SK-N-MC (cell line): ENCODE measurements around the gene SPECC1.

Experiments
- DNase-seq: peaks from one replicate; pipeline ENCODE4 v3.0.0-alpha.2; 2011; ENCODE audit warnings: low read depth, low spot score
- H3K27ac ChIP-seq: fragments of 200-600 bp; sonication (generic); 2 replicates; pipeline ENCODE4 v1.5.1; 2016; ENCODE audit warnings: mixed run types
- H3K36me3 ChIP-seq: fragments of 200-600 bp; sonication (generic); 2 replicates; pipeline ENCODE4 v1.6.1; 2017; ENCODE audit warnings: antibody characterized with exemption, low read length, mixed read lengths; ENCODE audit not compliant: insufficient read depth
- H3K4me3 ChIP-seq: fragments of 200-600 bp; sonication (generic); 2 replicates; pipeline ENCODE4 v1.5.1; 2016
- H3K9ac ChIP-seq: fragments of 200-600 bp; sonication (generic); 2 replicates; pipeline ENCODE4 v1.8.0; 2017; ENCODE audit warnings: mixed run types, mixed read lengths; ENCODE audit not compliant: insufficient read length
- H3K9me3 ChIP-seq: fragments of 200-600 bp; sonication (generic); 2 replicates; pipeline ENCODE4 v1.6.1; 2017; ENCODE audit warnings: low read depth, mild to moderate bottlenecking, antibody characterized with exemption, low read length, moderate library complexity, mixed read lengths
- EZH2 ChIP-seq: fragments of 200-600 bp; sonication (generic); IDR thresholded peaks from one replicate; pipeline ENCODE4 v1.6.1; 2017; ENCODE audit warnings: antibody characterized with exemption
- FOXP2 ChIP-seq: optimal IDR thresholded peaks from 2 replicates; pipeline ENCODE3; 2011; ENCODE audit warnings: mild to moderate bottlenecking, moderate library complexity; ENCODE audit not compliant: insufficient read depth; ENCODE audit errors: extremely low read length, control extremely low read depth
- POLR2AphosphoS5 ChIP-seq: IDR thresholded peaks from 2 replicates; pipeline ENCODE4 v1.6.1; 2012; ENCODE audit warnings: mild to moderate bottlenecking, low read depth, low read length, borderline replicate concordance

SPECC1 gene

DNA sequence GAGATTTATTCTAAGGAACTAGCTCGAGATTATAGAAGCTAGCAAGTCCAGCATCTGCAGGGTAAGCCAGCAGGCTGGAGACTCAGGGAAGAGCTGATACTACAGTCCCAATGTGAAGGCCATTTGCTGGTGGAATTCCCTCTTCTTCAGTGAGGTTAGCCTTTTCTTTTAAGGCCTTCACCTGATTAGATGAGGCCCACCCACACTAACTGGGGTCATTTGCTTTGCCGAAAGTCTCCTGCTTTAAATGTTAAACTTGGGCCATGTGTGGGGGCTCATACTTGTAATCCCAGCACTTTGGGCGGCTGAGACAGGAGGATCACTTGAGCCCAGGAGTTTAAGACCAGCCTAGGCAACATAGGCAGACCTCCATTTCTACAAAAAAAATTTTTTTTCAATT is 289.9 kb downstream of the SPECC1 start:
- no peak for TF ChIP-seq POLR2AphosphoS5
- no peak for TF ChIP-seq EZH2
- no peak for TF ChIP-seq FOXP2
- H3K36me3 ChIP-seq: no peaks in the 10 kb centered on the region
- no peak for DNase-seq

DNA sequence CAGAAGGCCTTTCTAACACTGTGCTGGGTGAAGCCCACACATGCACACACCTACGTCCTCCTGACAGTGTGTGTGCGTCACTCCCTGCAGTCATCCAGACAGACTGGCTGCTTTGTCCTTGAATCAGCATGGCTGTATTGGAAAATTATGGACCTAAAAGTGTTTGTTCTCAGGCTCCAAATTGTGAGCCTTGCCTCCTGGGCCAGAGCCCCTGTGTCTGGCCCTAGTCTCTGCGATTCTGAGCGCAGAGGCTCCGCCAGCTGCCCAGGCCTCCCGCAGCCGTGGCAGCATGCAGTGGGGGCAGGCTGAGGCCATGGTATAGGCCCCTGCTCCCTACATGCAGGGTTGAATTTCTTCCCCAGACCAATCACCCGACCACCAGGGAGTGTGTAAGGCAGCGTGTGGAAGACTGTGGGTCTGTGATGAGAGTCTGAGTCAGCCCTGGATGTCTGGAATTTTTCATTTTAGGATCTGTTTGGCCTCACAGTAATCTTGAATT is 291.3 kb downstream of the SPECC1 start:
- Histone ChIP-seq H3K4me3 (no peak overlapping the region), H3K36me3 (no peaks in the 10 kb centered on the region), H3K27ac (no peak overlapping the region), H3K9ac (no peak overlapping the region), H3K9me3 (no peaks in the 10 kb centered on the region)
- TF ChIP-seq FOXP2 (no peak), POLR2AphosphoS5 (no peak), EZH2 (no peak)
- no peak for DNase-seq

More for the DNA sequence above, 289.9 kb downstream of the SPECC1 start:
- H3K27ac ChIP-seq: no peak overlapping the region
- no peak overlapping the region for H3K4me3 ChIP-seq
- H3K9ac ChIP-seq: no peak overlapping the region
- no peaks in the 10 kb centered on the region for H3K9me3 ChIP-seq

DNA sequence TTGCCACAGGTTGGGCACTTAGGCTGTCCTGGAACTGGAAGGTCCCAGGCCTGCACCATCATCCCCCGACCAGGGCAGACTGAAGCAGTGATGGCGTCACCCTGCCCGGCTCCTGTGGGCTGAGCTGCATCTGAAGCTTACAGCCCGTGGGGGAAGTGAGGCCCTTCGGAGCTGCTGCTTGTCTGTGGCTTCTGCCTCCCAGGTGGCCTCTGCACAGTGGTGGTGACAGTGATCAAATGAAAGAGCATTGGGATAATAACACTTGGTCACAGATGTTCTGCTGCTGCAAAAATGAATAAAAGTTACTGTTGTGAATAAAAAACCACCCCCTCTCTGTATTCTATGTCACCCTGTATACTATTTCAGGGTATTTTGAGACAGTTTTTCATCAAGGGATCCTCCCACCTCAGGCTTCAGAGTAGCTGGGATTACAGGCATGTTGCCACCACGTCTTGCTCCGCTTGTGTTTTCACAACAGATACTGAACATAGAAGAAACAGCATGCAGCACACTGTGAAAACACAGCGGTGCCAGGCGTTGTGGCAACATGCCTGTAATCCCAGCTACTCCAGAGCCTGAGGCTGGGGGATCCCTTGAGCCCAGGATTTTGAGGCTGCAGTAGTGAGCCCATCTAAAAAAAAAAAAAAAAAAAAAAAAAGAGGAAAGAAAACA is 293.2 kb downstream of the SPECC1 start:
- no peak for DNase-seq
- TF ChIP-seq POLR2AphosphoS5: no peak
- no peak for TF ChIP-seq EZH2
- TF ChIP-seq FOXP2: no peak
- Histone ChIP-seq H3K4me3 (no peak overlapping the region), H3K9ac (no peak overlapping the region), H3K9me3 (0 out of 2 replicates have a peak, but pooled peaks cover 4% of the 10 kb centered on the region), H3K36me3 (no peaks in the 10 kb centered on the region), H3K27ac (no peak overlapping the region)

DNA sequence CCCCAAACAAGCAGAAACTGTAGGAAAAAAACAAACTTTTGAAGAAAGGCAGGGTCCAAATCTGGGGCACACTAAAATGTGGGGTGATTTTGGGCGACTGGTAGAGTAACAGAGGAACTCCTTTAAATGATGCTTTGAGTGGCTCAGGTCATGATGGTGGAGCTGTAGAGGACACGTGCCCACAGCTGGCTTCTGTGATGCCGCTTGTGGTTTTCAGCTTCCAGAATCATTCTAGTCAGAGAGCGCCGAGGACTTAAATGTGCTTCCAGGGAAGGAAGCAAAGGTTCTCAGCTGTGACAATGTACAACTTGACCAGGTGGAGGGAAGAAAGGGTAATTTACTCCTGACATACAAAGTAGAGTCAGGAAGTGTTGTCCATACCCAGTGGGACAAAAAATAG is 295.8 kb downstream of the SPECC1 start:
- Histone ChIP-seq H3K9ac (no peak overlapping the region), H3K27ac (no peak overlapping the region), H3K36me3 (no peaks in the 10 kb centered on the region), H3K4me3 (no peak overlapping the region), H3K9me3 (0 out of 2 replicates have a peak, but pooled peaks cover 4% of the 10 kb centered on the region)
- no peak for DNase-seq
- TF ChIP-seq POLR2AphosphoS5 (no peak), EZH2 (no peak), FOXP2 (no peak)

DNA sequence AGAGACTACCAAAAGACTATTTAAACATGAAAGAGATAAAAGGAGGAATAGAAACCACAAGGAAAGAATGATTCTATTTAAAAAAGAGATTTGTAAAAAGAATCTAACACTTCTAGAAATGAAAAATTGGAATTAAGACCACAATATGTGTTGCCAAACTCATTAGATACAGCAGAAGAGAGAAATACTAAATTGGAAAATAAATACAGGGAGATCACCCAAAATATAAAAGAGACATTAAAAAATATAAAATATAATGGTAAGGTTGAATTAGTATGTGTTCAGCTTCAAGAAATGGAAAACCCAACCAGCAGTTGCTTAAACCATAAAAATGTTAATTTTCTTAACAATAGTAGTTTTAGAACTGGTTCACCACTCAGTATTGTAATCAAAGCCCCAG is 297.8 kb downstream of the SPECC1 start:
- Histone ChIP-seq H3K9ac (no peak overlapping the region), H3K36me3 (no peaks in the 10 kb centered on the region), H3K27ac (no peak overlapping the region), H3K9me3 (0 out of 2 replicates have a peak, but pooled peaks cover 4% of the 10 kb centered on the region), H3K4me3 (no peak overlapping the region)
- DNase-seq: no peak
- TF ChIP-seq FOXP2 (no peak), POLR2AphosphoS5 (no peak), EZH2 (no peak)

DNA sequence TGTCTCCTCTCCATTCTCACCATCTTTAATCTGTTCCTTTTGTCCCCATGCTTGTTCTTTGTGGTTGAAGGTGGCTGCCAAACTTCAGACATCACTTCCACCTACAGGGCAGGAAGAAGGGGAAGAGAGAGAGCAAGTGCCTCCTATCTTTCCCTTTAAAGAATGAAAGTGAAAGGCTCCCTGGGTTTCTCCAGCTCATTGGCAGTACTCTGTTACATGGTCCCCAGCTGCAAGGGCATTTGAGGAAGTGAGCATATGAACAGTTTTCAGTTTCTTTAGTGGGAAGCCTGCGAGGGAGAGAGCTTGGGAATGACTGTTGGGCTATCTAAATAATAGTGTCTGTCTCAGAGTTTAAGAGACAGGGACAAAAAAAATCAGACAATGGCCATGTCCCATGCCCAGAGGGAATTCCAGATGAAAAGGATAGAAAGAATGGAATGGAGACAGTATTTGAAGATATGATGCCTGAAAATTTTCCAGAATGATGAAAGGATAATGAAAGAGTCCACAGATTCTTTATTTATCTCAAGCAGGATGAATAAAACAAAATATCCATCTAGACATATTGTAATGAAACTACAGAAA is 298.3 kb downstream of the SPECC1 start:
- no peak for TF ChIP-seq EZH2
- TF ChIP-seq FOXP2: no peak
- no peak for TF ChIP-seq POLR2AphosphoS5
- Histone ChIP-seq H3K27ac (no peak overlapping the region), H3K36me3 (no peaks in the 10 kb centered on the region), H3K4me3 (no peak overlapping the region), H3K9ac (no peak overlapping the region), H3K9me3 (0 out of 2 replicates have a peak, but pooled peaks cover 4% of the 10 kb centered on the region)
- DNase-seq: no peak

DNA sequence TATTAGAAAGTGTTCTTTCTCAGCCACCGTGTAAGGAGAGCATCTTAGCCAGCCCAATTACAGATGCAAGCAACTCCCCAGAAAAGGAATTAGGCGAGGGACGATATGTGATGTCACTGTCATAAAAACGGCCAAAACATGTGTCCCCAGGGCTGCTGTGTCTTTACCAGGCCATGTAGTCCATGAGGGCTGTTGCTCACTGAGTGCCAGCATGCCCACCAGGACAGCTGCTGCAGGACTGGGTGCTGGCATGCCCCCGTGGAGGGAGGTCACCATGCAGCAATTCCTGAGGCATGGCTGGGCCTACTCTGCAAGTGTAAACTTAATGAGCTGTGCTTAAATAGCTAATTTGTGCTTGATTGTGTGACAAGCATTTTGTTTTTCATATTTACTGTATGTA is 301.3 kb downstream of the SPECC1 start:
- Histone ChIP-seq H3K36me3 (no peaks in the 10 kb centered on the region), H3K9ac (no peak overlapping the region), H3K4me3 (no peak overlapping the region), H3K9me3 (0 out of 2 replicates have a peak, but pooled peaks cover 4% of the 10 kb centered on the region), H3K27ac (no peak overlapping the region)
- no peak for TF ChIP-seq EZH2
- TF ChIP-seq FOXP2: no peak
- no peak for TF ChIP-seq POLR2AphosphoS5
- no peak for DNase-seq

DNA sequence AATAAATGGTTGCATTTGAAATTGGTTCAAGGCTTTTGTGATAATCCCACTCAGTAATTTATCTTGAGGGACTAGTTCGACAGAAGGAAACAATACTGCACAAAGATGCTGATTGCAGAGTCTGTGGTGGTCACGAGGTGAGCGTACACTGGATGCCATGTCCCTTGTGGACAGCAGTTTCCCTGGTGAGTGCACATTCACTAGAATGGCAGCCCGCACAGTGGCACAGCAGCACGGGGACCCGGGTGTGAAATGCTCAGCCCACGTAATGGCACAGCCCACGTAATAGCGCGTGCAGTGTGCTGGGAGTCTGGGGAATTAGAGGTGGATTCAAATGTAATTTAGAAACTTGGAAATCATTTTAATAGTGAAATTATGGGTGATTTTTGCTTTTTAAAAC is 304.1 kb downstream of the SPECC1 start:
- no peak for TF ChIP-seq EZH2
- no peak for TF ChIP-seq FOXP2
- TF ChIP-seq POLR2AphosphoS5: no peak

DNA sequence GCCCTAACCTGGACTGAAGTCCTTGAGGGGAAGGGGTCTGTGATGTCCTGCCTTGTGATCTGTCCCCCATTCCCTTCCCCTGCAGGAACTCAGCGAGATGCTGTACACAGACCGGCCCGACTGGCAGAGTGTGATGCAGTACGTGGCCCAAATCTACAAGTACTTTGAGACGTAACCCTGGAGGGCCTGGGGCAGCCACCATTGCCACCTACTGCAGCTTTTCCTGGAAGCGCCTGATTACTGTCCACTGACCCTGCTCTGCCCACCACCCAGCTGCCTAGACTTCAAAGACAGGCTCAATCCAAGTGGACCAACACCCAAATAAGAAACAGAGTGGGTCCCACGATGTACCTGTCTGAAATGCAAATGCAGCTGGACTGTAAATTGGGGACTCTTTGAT is 304.7 kb downstream of the SPECC1 start:
- no peak for TF ChIP-seq FOXP2
- TF ChIP-seq POLR2AphosphoS5: no peak
- no peak for TF ChIP-seq EZH2
- H3K27ac ChIP-seq: no peak overlapping the region
- H3K36me3 ChIP-seq: no peaks in the 10 kb centered on the region
- no peaks in the 10 kb centered on the region for H3K9me3 ChIP-seq
- H3K4me3 ChIP-seq: no peak overlapping the region
- no peak overlapping the region for H3K9ac ChIP-seq
- DNase-seq: no peak

More for the DNA sequence above, 304.1 kb downstream of the SPECC1 start:
- no peaks in the 10 kb centered on the region for H3K36me3 ChIP-seq
- DNase-seq: no peak
- H3K27ac ChIP-seq: no peak overlapping the region
- H3K4me3 ChIP-seq: no peak overlapping the region
- no peak overlapping the region for H3K9ac ChIP-seq
- no peaks in the 10 kb centered on the region for H3K9me3 ChIP-seq

DNA sequence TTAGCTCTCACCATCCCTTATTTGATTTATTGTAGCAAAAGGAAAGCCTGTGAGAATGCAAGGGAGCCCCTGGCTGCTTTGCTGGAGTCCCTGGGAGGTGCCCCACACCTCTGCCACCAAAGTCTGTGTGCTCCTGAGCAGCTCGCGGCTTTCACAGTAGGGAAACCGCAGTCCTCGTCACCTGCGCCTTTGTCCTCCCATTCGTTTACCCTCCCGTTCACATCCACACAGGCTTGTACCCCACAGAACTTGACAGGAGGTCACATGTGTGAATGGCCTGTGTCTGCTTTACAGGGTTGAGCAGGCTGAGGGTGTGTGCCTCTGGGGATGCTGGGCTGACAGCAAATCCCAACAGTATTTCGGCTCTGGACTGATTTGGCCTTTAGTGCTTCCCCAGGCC is 305.7 kb downstream of the SPECC1 start:
- H3K36me3 ChIP-seq: no peaks in the 10 kb centered on the region
- no peak for DNase-seq
- no peak overlapping the region for H3K9ac ChIP-seq
- no peak overlapping the region for H3K4me3 ChIP-seq
- TF ChIP-seq POLR2AphosphoS5: no peak
- no peak for TF ChIP-seq FOXP2
- TF ChIP-seq EZH2: no peak
- no peak overlapping the region for H3K27ac ChIP-seq
- no peaks in the 10 kb centered on the region for H3K9me3 ChIP-seq
